Trophoblast cell (in vitro differentiated cells and primary cell): ENCODE measurements around the gene BBS9.

Source experiments
- DNase-seq, 2 donors: peaks; one replicate each; pipeline ENCODE4 v3.0.0-alpha.2; 2016
- H2AFZ ChIP-seq: 2 replicates; pipeline ENCODE4 v1.6.1; 2013; ENCODE audit warnings: low read length, moderate library complexity, mild to moderate bottlenecking; ENCODE audit not compliant: insufficient read depth, poor library complexity
- H2AK5ac ChIP-seq: 2 replicates; pipeline ENCODE4 v1.6.1; 2013; ENCODE audit warnings: mild to moderate bottlenecking, low read length
- H2BK120ac ChIP-seq: 2 replicates; pipeline ENCODE4 v1.6.1; 2013; ENCODE audit warnings: low read length, mild to moderate bottlenecking, moderate library complexity; ENCODE audit not compliant: insufficient read depth, poor library complexity
- H2BK12ac ChIP-seq: 2 replicates; pipeline ENCODE4 v1.6.1; 2013; ENCODE audit warnings: mild to moderate bottlenecking, low read length, moderate library complexity
- H2BK5ac ChIP-seq: 2 replicates; pipeline ENCODE4 v1.6.1; 2013; ENCODE audit warnings: low read length, low read depth, moderate library complexity, mild to moderate bottlenecking; ENCODE audit not compliant: poor library complexity
- H3K14ac ChIP-seq: 2 replicates; pipeline ENCODE4 v1.6.1; 2013; ENCODE audit warnings: mild to moderate bottlenecking, low read length
- H3K18ac ChIP-seq: 2 replicates; pipeline ENCODE4 v1.6.1; 2013; ENCODE audit warnings: mild to moderate bottlenecking, low read length
- H3K23ac ChIP-seq: 2 replicates; pipeline ENCODE4 v1.6.1; 2013; ENCODE audit warnings: low read length
- H3K27ac ChIP-seq: 2 replicates; pipeline ENCODE4 v1.5.1; 2013; ENCODE audit warnings: low read depth, mild to moderate bottlenecking, inconsistent platforms, low read length, moderate library complexity
- H3K27me3 ChIP-seq: 2 replicates; pipeline ENCODE4 v1.6.1; 2013; ENCODE audit warnings: inconsistent platforms, mild to moderate bottlenecking, low read length, moderate library complexity; ENCODE audit not compliant: insufficient read depth
- H3K36me3 ChIP-seq, 2 experiments: 1 replicate in 1 of 2; 2 replicates in 1 of 2; pipeline ENCODE4 v1.6.1; 2013; ENCODE audit warnings: low read length in 2 of 2, mild to moderate bottlenecking in 2 of 2, moderate library complexity in 1 of 2; ENCODE audit not compliant: insufficient read depth in 2 of 2, control insufficient read depth in 1 of 2
- H3K4ac ChIP-seq: 2 replicates; pipeline ENCODE4 v1.6.1; 2013; ENCODE audit warnings: low read depth, mild to moderate bottlenecking, low read length, moderate library complexity
- H3K4me1 ChIP-seq, 2 experiments: 1 replicate in 1 of 2; 2 replicates in 1 of 2; pipeline ENCODE4 v1.6.1; 2013; ENCODE audit warnings: low read length in 2 of 2, mild to moderate bottlenecking in 2 of 2, moderate library complexity in 1 of 2; ENCODE audit not compliant: insufficient read depth in 2 of 2, control insufficient read depth in 1 of 2
- H3K4me2 ChIP-seq: 2 replicates; pipeline ENCODE4 v1.6.1; 2013; ENCODE audit warnings: inconsistent platforms, mild to moderate bottlenecking, low read length, moderate library complexity
- H3K4me3 ChIP-seq: 2 replicates; pipeline ENCODE4 v1.5.1; 2013; ENCODE audit warnings: mild to moderate bottlenecking, low read depth, low read length, inconsistent platforms
- H3K79me1 ChIP-seq: one replicate; pipeline ENCODE4 v1.6.1; 2013; ENCODE audit warnings: low read length
- H3K79me2 ChIP-seq: 2 replicates; pipeline ENCODE4 v1.6.1; 2013; ENCODE audit warnings: low read length, mild to moderate bottlenecking; ENCODE audit not compliant: control insufficient read depth, insufficient read depth, poor library complexity
- H3K9ac ChIP-seq: 2 replicates; pipeline ENCODE4 v1.6.1; 2013; ENCODE audit warnings: mild to moderate bottlenecking, low read length
- H3K9me3 ChIP-seq: 2 replicates; pipeline ENCODE4 v1.6.1; 2013; ENCODE audit warnings: low read depth, mild to moderate bottlenecking, control low read depth, inconsistent platforms, low read length; ENCODE audit not compliant: insufficient read depth
- H4K12ac ChIP-seq: 2 replicates; pipeline ENCODE4 v1.6.1; 2013; ENCODE audit warnings: low read depth, mild to moderate bottlenecking, low read length, moderate library complexity
- H4K8ac ChIP-seq: 2 replicates; pipeline ENCODE4 v1.6.1; 2013; ENCODE audit warnings: low read depth, mild to moderate bottlenecking, low read length, moderate library complexity
- H4K91ac ChIP-seq: one replicate; pipeline ENCODE4 v1.6.1; 2013; ENCODE audit warnings: low read depth, mild to moderate bottlenecking, low read length, moderate library complexity
- WGBS: extraction: QIAGEN DNeasy Blood & Tissue Kit; methylation state at CpG from one replicate; pipeline ENCODE4 v1.1.7; 2013; ENCODE audit warnings: missing lambda C conversion rate; ENCODE audit not compliant: insufficient read length, insufficient coverage; ENCODE audit errors: extremely low coverage; 5-methylcytosine and 5-hydroxymethylcytosine counted together

Gene BBS9

DNA sequence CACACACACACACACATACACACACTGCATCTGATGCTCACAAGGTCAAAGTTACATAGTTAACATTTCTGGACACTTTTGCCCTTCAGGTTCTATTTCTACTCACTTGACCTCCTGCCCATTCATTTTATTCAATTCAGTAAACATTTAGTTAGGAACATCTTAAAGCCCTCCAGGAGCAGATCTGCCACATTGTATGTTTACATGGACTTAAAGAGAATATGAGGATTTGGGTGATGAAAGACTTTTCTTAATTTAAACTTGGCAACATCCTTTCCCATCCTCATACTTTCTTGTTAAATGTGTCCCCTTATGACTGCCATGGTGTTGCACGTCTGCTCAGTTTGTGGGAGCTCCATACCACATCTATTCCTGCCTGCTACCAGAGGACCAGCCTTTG lies 453.2 kb downstream of the BBS9 start:
- Histone ChIP-seq H3K79me1 (no peaks in the 10 kb centered on the region), H3K4me2 (no peak overlapping the region), H2BK12ac (no peak overlapping the region), H4K91ac (no peak overlapping the region), H2BK120ac (no peak overlapping the region), H2AK5ac (no peak overlapping the region), H3K79me2 (no peaks in the 10 kb centered on the region), H3K27me3 (no peaks in the 10 kb centered on the region), H3K9ac (no peak overlapping the region), H3K27ac (no peak overlapping the region), H3K4ac (no peak overlapping the region), H2AFZ (no peak overlapping the region), H2BK5ac (no peak overlapping the region), H3K36me3 (no peaks in the 10 kb centered on the region), H3K23ac (no peak overlapping the region), H4K8ac (no peak overlapping the region), H3K14ac (no peak overlapping the region), H3K4me3 (no peak overlapping the region), H4K12ac (no peak overlapping the region), H3K4me1 (no peaks in the 10 kb centered on the region), H3K9me3 (no peaks in the 10 kb centered on the region), H3K18ac (no peak overlapping the region)
- no CpG with 5 or more reads among the region's 1 CpG for WGBS
- no peak for DNase-seq

DNA sequence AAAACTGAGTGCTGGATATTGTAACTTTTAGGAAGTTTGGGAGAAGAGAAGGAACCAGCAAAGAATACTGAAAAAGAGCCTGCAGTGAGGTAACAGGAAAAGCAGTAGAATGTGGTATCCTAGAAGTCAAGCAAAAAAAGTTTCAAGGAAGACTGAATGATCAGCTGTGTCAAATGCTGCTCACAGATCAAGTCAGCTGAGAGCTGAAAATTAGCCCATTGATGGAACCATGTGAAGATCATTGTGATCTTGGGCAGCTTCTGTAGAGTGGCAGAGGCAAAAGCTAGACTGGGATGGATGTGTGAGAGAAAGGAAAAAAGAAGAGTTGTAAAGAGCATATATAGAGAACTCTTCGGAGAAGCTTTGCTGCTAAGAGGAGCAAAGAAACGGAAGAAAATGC lies 460.5 kb downstream of the BBS9 start:
- no CpG with 5 or more reads among the region's 2 CpGs for WGBS

DNA sequence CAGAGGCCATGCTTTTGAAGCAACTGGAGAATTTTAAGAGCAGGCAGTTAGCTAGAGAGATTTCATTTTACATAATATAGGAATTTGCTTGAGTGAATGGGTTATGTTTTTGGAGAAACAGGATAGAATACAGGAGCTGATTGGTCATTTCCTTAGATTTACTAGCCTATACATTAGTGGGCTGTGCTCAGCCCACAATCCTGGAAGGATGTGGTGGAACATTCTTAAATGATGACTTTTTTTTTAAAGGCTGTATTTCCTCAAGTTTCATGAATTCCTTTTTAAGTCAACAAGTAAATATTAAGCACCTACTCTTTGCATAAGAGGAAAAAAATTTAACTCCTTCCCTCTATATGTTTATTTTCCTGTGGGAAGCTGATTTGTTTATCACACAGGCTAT lies 461.6 kb downstream of the BBS9 start:
- Histone ChIP-seq H3K79me2 (no peaks in the 10 kb centered on the region), H4K8ac (no peak overlapping the region), H2BK12ac (no peak overlapping the region), H3K4me3 (no peak overlapping the region), H3K4me2 (no peak overlapping the region), H2AK5ac (no peak overlapping the region), H3K18ac (no peak overlapping the region), H3K9ac (no peak overlapping the region), H2BK120ac (no peak overlapping the region), H3K23ac (no peak overlapping the region), H3K27me3 (no peaks in the 10 kb centered on the region), H3K14ac (no peak overlapping the region), H2AFZ (no peak overlapping the region), H3K4ac (no peak overlapping the region), H2BK5ac (no peak overlapping the region), H4K12ac (no peak overlapping the region), H3K36me3 (no peaks in the 10 kb centered on the region), H3K79me1 (no peaks in the 10 kb centered on the region), H3K9me3 (no peaks in the 10 kb centered on the region), H4K91ac (no peak overlapping the region), H3K27ac (no peak overlapping the region), H3K4me1 (no peaks in the 10 kb centered on the region)
- no peak for DNase-seq

More for the DNA sequence above, 460.5 kb downstream of the BBS9 start:
- Histone ChIP-seq H2BK120ac (no peak overlapping the region), H4K8ac (no peak overlapping the region), H2AFZ (no peak overlapping the region), H3K14ac (no peak overlapping the region), H2BK12ac (no peak overlapping the region), H3K79me2 (no peaks in the 10 kb centered on the region), H2AK5ac (no peak overlapping the region), H3K4me3 (no peak overlapping the region), H3K9ac (no peak overlapping the region), H3K18ac (no peak overlapping the region), H3K4me1 (no peaks in the 10 kb centered on the region), H3K36me3 (no peaks in the 10 kb centered on the region), H3K27ac (no peak overlapping the region), H3K4ac (no peak overlapping the region), H3K9me3 (no peaks in the 10 kb centered on the region), H4K91ac (no peak overlapping the region), H3K4me2 (no peak overlapping the region), H4K12ac (no peak overlapping the region), H2BK5ac (no peak overlapping the region), H3K27me3 (no peaks in the 10 kb centered on the region), H3K23ac (no peak overlapping the region), H3K79me1 (no peaks in the 10 kb centered on the region)
- DNase-seq = no peak

DNA sequence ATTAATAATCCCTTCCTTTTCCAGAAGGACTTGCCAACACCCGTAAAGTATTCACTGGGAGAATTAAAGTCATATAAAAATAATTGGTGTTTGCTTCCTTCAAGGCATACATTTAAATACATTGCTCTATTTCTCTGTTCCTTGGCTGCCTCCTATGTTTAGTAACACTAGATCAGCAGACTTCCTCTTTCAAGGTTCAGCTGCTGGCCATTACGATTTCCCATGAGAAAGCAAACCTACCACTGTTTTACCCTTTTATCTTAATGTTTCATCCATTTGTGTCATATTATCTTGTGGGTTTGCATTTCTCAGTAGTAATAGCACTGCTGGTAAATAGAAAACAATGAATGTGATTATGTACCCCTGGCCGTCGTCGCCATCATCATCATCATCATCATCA lies 462.1 kb downstream of the BBS9 start:
- no peak overlapping the region for H3K4me3 ChIP-seq
- H3K9me3 ChIP-seq = no peaks in the 10 kb centered on the region
- H4K12ac ChIP-seq = no peak overlapping the region
- no peak overlapping the region for H2AFZ ChIP-seq
- WGBS = no CpG with 5 or more reads among the region's 5 CpGs
- H3K79me1 ChIP-seq = no peaks in the 10 kb centered on the region
- no peaks in the 10 kb centered on the region for H3K36me3 ChIP-seq
- H3K79me2 ChIP-seq = no peaks in the 10 kb centered on the region
- H3K9ac ChIP-seq = no peak overlapping the region
- H4K8ac ChIP-seq = no peak overlapping the region
- H2BK12ac ChIP-seq = no peak overlapping the region
- no peak for DNase-seq
- no peaks in the 10 kb centered on the region for H3K27me3 ChIP-seq
- no peak overlapping the region for H3K14ac ChIP-seq
- no peak overlapping the region for H3K18ac ChIP-seq
- H3K4ac ChIP-seq = no peak overlapping the region
- H2AK5ac ChIP-seq = no peak overlapping the region
- H4K91ac ChIP-seq = no peak overlapping the region
- no peak overlapping the region for H3K23ac ChIP-seq
- no peak overlapping the region for H2BK120ac ChIP-seq
- no peaks in the 10 kb centered on the region for H3K4me1 ChIP-seq
- H3K27ac ChIP-seq = no peak overlapping the region
- H2BK5ac ChIP-seq = no peak overlapping the region
- no peak overlapping the region for H3K4me2 ChIP-seq

DNA sequence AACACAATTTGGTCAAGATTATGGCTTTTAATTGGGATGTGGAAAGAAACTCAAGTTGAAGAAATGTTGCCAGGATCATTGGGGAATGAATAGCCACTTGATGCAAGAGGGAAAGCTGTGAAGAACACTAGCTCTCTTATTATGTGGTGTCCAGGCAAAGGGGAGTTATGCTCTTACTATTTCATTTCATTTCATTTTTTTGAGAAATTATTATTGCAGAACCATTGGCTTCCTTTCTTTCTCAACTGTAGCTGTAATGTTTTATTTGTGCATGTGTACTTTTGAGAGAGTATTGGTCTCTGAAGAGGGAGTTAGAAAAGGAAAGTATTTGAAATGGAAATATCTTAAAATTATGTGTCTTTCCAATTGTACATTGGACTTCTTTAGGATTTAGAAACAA lies 463.4 kb downstream of the BBS9 start:
- Histone ChIP-seq H2AK5ac (no peak overlapping the region), H3K36me3 (no peaks in the 10 kb centered on the region), H3K9me3 (no peaks in the 10 kb centered on the region), H3K27me3 (no peaks in the 10 kb centered on the region), H2AFZ (no peak overlapping the region), H3K79me2 (no peaks in the 10 kb centered on the region), H4K91ac (no peak overlapping the region), H2BK12ac (no peak overlapping the region), H3K4me2 (no peak overlapping the region), H3K79me1 (no peaks in the 10 kb centered on the region), H3K18ac (no peak overlapping the region), H2BK120ac (no peak overlapping the region), H2BK5ac (no peak overlapping the region), H3K4ac (no peak overlapping the region), H3K4me1 (no peaks in the 10 kb centered on the region), H3K4me3 (no peak overlapping the region), H3K9ac (no peak overlapping the region), H4K12ac (no peak overlapping the region), H3K14ac (no peak overlapping the region), H3K23ac (no peak overlapping the region), H4K8ac (no peak overlapping the region), H3K27ac (no peak overlapping the region)
- no peak for DNase-seq
